C1 segment of cervical spinal cord (tissue), 14 donors: ENCODE measurements around the gene STRA6.

ENCODE experiments used
- DNase-seq, 14 donors: peaks; one replicate each; lab custom pipeline; 2025; lab: John Stamatoyannopoulos, UW

Gene STRA6, protein sequence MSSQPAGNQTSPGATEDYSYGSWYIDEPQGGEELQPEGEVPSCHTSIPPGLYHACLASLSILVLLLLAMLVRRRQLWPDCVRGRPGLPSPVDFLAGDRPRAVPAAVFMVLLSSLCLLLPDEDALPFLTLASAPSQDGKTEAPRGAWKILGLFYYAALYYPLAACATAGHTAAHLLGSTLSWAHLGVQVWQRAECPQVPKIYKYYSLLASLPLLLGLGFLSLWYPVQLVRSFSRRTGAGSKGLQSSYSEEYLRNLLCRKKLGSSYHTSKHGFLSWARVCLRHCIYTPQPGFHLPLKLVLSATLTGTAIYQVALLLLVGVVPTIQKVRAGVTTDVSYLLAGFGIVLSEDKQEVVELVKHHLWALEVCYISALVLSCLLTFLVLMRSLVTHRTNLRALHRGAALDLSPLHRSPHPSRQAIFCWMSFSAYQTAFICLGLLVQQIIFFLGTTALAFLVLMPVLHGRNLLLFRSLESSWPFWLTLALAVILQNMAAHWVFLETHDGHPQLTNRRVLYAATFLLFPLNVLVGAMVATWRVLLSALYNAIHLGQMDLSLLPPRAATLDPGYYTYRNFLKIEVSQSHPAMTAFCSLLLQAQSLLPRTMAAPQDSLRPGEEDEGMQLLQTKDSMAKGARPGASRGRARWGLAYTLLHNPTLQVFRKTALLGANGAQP

DNA sequence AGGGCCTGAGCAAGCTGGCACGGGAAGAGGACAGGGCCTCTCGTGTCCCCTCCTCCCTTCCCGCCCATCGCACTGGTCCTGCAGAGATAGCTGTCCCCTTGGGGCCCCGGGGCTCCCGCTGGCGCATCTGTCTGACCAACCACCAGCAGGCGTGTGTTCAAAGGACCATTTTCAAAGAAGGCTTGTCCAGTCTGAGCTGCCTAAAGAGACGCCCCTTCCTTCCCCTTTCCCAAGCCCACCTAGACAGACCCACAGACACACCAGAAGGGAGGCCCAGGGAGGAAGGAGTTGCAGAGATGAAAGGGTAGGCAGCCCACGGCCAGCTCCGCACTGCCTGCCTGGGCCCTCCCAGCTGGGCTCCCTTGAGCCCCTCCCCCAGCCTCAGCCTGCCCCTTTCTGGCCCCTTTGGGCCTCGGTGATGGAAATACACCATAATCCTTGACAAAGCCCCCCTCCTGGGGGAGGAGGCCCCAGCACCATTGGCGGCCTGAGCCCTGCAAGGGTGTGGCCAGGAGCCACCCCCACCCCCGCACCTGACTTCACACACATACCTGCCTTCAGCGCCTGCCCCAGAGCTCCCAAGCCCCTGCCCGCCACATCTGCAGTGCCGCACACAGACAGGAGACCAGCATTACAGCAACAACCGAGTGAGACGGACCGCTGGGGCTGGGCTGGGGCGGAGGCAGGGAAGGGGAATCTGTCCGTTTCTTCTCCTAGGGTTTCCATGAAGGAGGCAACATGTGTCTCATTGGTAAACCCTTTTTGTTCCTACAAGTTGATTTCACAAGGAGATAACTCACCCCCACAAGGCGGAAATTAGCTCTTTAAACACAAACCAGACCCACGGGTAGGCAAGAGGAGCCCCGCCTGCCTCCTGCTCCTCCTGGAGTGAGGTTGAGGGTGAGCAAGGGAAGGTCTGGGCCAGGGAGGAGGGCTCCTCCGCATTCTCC is at the start of gene STRA6:
TSS of gene STRA6 (minus strand) at position 336 of the 950 bp plus-strand sequence. CDS start 520 bp downstream, outside the sequence.
- DNase-seq = no peak

DNA sequence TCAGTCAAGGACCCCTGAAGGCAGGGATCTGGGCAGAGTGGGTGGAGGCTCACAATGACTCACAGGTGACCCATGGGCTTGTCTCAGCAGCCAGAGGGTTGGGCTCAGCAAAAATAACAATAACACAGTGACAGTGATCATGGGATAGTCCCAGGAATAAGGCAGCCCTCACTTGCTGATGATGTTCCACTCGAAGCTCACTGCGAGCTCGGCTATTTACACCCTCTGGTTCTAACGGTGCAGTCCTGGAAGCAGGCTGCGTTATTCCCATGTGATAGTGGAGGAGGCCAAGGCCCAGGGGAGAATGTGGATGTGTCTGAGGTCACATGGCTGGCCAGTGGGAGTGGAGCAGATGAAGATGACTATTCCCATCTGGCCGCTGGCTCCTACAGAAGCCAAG is 49.7 kb upstream of the STRA6 start:
- DNase-seq = no peak

DNA sequence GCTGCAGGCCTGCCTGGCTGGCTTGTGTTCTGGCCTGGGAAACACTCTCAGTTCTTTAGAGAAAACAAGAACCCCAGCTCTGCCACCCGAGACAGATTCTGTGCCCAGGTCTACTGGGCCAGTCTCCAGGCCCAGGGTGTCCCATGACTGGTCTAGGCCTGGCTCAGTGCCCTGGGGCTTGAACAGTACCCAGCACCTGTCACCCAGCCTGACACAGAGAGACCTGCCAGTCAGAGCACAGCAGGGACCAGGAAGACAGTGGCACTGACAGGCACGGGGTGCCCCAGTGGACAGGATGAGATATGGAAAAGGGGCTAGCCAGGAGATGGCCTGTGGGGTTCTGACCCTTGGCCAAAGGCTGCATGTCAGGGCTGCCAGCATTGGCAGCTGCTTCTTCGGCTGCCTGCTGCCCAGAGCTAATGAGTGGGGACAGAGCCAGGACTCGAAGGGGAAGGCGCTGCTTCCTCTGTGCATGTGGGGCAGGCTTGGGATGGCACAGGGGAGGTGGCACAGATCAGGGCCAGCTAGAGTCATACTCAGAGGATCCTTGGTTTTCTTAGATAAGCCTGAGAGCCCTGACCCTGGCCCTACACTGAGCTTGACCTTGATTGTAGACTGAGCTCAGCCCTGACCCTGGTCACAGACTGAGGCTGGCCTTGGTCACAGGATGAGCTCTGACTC is 48.7 kb upstream of the STRA6 start:
- DNase-seq = peak; percentile 43 to 100 (median 82)

DNA sequence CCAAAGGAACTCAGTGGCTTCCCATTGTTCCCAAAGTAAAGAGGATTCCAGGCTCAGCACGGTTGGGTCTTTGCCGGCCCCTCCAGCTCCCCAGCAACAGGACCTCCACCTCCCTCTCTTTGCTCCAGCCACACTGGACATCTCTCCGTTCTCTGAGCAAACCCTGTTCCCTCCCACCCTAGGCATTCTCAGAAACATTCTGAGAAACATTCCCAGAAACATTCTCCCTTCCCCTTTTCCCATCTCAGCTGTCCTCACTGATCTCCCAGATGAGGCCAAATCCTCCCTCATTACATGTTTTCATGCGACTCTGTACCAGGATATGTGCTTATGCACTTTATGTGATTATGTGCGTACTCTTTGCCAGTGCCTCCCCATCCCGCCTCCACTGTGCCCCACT is 47.7 kb upstream of the STRA6 start:
- DNase-seq = no peak

DNA sequence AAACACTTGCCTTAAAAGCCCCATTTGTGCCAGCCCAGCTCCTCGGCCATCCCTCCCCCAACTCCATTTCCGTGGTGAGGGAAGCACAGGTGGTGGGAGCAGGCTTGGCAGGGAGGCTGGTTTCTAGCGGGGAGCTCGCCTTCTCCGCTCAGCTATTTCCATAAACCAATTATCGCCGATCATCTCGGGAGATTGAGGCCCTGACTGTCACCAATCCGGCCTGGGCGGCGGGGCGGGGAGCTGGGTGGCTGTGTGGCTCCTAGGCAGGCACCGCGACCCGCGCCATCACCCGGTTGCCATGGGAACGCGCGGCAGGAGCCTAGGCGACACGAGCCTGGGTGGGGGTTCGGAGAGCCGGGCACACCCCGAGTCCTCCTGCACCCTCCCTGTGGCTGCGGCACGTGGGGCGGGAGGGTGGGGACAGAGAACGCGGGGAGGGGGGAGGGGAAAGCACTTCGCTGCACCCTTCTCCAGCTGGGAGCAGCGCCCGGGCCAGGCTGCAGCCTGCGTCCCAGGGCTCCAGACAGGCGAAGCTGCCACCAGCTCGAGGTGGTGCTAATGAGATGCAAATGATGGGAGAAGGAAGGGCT is 42.9 kb upstream of the STRA6 start:
- DNase-seq = peak in 4 of 14 donors; percentile 11 to 21 (median 14)

DNA sequence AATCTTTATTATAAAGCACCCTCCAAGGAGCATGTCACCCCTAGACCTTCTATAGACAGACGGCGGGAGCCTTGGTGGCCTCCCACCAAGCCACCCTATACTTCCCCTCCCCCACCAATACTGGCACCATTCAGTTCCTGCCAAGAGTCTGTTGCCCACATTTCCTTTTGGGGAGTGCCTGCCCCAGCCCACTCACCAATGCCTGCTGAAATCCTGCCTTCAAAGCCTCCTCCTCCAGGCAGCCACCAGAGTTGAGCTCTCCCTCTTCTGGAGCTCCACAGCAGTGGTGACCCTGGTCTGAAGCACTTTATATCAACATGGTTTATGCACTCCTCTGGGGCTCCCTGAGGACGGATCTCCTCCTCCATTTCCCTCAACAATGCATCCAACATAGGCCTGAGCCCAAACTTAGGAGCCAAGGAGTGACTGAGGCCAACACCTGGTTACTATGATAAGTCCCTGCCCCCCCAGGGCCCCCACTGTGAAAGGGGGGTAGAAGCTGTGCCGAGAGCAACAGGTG is 42.3 kb upstream of the STRA6 start:
- no peak for DNase-seq

DNA sequence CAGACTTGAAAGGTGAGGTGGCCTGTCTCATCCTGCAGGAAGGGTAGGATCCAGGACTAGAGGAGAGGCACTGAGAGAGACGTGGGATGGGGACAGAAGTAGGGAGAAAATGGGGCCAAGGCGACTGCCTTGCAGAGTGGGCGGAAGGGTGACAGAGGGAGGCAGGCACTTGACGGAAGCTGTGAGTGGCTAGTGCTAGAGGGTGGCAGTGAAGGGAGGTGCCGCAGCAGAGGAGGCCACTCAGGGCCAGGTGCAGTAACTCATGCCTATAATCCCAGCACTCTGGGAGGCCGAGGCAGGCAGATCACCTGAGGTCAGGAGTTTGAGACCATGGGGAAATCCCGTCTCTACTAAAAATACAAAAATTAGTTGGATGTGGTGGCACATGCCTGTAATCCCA is 40.8 kb upstream of the STRA6 start:
- DNase-seq = no peak

DNA sequence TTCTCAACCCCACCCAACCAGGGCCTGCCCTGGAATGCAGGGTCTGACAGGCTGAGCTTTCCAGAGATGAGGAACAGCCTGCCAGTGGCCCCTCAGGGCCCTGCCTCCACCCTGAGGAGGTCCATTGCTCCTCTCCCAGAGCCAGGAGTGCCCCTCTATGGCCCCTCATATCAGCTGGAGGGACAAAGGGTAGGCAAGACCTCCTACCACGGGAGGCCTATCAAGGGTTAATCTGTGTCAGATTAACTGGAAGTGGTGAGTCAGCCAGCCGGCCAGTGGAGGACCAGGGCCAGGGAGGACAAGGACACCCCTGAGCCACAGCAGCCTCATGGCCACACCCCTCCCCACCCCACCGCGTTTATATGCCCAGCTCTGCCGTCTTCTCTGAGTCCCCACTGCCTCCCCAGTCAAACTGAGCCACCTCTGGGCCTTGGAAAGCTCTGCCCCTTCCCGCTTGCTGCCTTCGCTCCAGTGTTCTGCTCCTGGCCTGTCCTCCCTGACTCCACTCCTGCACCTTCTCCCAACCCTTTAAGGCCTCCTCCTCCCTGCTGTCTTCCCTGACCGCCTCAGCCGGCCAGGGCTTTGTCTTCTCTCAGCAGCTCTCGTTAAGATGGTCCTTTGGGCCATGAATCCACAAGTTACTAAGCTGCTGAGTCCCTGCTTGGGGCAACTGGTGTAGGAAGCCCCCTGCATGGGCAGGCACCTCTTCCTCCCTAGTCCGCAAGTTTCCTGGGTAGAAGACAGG is 40.0 kb upstream of the STRA6 start:
- DNase-seq = peak in 1 of 14 donors; percentile 26

DNA sequence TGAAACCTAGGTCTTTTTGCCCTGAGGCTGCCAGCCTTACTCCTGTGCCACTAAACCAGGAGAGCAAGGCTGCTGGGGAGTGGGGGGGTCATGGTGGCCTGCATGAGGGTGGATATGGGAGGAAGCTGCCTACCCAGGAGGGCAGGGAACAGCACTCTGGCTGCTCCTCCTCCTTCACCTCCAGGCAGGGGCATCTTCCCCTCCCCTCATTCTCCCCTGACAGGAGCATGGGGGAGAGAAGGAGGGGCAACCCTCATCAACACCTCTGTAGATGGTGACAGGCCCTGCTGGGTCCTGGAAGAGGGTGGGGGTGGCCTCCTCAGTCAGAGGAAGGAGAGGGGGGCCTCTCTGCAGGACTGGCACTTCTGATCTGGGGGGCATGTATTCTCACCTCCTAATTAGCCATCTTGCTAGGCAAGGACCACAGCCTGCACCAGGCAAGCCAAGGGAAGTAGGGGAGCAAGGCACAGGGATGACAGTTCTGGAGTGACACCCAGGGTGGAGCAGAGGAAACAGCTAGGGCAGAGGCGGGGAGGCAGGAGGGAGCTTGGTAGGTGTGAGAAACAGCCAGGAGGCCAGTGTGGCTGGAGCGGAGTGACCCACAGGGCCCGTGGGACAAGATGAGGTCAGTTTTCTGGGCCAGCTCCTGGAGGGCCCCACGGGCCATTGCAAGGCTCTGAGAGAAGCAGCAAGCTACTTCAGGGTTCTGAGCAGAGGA is 38.5 kb upstream of the STRA6 start:
- DNase-seq = no peak

DNA sequence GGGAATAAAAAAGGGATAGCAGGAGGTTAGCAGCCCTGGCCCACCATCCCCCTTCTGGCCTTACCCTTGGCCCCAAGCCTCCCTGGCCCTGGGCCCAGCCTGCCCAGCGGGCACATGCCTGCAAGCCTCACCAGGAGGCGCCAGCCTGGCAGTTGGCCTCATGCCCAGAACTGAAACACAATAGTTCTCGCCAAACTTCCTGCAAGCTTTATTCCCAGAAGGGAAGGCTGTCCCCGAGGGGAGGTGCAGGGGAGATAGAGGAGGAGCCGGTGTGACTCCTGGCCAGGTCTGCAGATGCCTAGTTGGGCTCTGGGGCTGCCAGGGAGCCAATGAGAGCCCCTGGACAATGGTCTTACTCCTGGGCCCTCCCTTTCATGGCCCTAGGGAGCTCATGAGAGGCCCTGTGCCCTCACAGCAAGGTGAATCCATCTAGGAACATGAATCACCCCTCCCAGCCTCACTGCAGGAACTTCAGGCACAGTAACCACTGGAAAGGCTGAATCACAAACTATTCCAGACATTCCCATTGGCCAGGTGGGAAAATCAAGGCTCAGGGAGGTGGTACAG is 37.5 kb upstream of the STRA6 start:
- DNase-seq = peak in 13 of 14 donors; percentile 18 to 88 (median 75)

DNA sequence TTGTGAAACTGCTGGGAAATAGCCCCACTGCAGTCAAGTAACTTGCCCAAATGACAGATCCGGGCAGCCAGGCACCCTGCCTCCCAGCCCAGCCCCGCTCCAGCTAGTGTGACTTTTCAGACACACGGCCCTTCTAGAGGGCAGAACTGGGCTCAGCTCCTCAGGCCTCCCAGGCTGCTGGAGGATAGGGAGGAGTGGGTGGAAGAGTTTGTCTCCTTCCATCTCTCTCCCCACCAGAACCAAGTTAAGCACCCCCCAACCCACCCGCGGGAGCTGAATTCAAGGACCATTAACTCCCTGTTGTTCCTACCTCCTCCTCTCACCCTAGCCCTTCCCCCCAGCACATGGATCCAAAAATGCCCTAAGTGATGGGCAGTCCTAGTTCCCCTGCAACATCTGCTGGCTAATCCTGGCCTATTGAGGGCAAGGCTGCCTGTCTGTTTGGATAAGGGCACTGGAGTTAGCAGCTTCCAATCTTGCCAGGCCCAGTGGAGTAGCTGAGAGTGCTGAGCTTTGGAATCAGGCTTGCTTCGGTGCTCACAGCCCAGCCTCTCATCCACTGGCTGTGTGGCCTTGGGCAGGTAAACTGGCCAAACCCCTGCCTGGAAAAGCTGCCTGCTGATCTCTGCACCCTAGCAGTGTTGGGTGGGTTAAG is 36.6 kb upstream of the STRA6 start:
- peak in 1 of 14 donors; percentile 40 for DNase-seq

DNA sequence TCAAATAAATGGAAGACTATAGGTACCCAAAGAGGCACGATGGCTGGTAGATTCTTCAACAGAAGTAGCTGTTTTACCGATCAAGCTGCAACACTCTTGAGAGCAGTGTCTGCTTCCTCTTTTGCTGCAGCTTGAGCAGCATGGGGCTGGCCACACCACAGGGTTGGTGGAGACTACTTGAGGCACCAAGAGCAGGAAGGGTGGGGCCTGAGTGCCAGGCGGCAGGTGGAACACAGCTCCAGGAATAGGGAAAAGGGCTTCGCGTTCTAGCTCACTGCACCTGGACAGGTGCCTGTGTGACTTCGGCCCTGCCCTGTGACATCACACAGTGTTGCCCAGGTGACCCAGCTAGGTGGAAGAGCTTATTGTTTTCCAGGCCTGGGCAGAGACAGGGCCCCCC is 33.4 kb upstream of the STRA6 start, which contains the start of gene CCDC33:
TSS of gene CCDC33 (plus strand) at position 365 of the 400 bp plus-strand sequence. CDS start 394 bp downstream, outside the sequence.
- no peak for DNase-seq

DNA sequence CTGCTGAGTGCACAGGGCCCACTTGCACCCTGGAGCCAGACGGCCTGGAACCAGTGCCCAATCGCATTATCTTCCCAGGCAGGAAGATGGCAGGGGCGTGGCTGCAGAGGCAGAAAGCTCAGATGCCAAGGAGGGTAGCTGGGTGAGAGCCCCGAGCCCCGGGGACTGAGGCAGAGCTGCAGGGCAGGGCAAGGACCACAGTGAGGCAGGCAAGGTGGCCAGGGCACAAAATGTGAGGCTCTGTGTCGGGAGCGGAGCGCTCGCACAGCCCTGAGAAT is 31.9 kb upstream of the STRA6 start:
- DNase-seq = no peak

DNA sequence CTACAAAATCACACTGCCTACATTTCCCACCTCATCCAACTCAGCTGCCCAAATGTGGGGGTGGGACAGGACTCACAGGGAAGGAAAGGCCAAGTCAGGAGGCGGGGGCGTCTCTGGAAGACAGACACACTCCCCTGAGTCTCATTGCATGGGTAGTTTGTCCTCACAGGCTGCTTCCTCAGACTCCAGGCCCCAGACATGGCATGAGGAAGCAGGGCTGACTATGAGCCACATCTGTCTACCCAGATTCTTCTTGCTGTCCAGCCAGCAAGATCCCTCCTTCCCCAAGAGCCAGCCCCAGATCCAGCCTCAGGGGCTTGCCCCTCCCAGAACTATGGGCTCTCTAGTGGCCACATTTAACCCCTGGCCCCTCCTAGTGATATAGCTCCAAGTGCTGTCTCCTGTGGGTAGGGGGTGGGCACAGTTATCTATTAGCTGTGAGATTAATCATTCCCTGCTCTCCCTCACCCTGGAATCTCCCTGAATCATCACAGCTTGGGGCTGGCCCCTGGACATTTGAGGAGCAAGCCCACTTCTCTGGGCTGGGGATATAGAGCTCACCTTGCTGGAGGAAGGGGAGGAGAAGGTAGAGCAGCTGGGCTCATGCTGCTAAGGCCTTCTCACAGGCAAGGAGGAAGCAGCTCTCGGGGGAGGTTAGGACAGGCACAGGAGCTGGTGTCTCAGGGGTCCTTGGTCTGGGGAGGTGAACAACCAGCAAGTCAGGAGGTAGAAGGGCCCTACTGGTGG is 31.4 kb upstream of the STRA6 start:
- no peak for DNase-seq

DNA sequence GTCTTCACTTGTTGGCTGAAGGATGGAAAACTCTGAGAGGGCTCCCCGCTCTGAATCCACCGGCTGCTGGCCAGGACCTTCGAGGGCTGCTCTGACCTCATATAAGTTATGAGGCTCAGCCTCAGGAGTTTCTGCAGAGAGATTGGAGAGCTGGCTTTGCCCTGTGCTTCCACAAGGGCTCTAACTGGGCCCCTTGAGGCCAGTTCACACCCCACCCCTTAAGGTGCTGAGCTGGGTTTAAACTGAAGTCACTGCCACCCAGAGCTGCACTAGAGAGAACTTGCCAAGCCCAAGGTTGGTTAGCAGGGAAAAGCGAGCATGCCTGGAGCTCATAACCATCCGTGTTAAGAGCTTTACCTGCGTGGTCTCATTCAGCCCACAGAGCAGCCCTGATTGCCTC is 30.8 kb upstream of the STRA6 start:
- DNase-seq = no peak

DNA sequence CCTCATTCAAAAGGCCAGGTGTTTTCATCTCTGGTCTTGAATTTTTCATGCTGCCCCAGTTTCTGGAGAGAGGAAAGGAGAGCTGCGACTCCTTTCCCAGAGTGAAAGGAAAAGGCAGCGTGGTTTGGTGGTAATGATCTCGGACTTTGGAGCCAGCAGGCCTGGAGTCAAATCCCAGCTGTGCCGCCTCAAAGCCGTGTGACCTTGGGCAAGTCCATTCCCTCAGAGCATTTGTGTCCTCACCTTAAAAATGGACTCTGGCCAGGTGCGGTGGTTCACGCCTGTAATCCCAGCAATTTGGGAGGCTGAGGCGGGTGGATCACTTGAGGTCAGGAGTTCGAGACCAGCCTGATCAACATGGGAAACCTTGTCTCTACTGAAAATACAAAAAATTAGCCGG is 28.9 kb upstream of the STRA6 start:
- DNase-seq = no peak

DNA sequence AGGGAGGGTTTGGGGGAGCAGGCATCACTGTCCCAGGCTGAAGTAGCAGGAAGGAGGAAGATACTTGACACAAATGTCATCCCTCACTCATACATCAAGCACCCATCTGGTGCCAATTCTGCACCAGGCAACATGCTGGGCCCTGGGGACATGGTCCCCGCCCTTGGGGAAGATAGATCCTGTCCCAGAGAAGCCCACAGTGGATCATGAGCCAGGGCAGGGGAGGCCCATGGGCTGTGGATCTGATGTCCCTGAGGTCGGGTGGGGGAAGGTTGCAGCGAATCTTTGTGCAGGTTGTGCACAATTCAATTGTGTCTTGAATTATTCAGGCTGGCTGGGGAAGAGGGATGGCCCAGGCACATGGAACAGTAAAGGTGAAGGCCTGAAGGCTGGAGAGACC is 27.1 kb upstream of the STRA6 start:
- DNase-seq = no peak

DNA sequence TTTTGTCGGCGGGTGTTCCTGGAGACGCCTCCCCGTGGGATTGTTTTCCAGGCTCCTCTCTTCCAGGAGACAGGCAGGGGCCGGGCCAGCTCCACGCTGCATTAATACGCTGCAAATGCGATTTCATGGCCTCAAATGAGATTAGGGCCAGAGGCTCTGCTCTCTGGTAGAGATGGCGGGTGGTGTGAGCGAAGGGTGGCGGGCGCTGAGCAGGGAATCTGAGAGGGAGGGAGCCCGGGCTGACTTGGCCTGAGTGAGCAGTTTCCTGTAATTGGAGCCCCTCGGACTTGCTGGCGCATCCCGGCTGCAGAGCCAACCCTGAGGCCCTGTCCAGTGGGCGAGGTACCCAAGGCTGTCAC is 26.1 kb upstream of the STRA6 start:
- no peak for DNase-seq
